Osteocyte (in vitro differentiated cells): ENCODE data around the gene NBEA. TPM values are rescaled to one million over a fixed set of nuclear protein-coding genes. Genes with fewer than 3 reads are reported as not detected.

ENCODE experiments used
- DNase-seq: peaks from one replicate; pipeline ENCODE4 v3.0.0; 2021; ENCODE audit warnings: mixed read lengths; ENCODE audit not compliant: unreplicated experiment; ENCODE audit errors: extremely low spot score
- H3K27ac Mint-ChIP-seq: one replicate; pipeline ENCODE4 v1.8.0; 2021; ENCODE audit warnings: mild to moderate bottlenecking, mixed read lengths; ENCODE audit not compliant: unreplicated experiment
- H3K27me3 Mint-ChIP-seq: one replicate; pipeline ENCODE4 v1.8.0; 2021; ENCODE audit warnings: mixed read lengths; ENCODE audit not compliant: unreplicated experiment
- H3K36me3 Mint-ChIP-seq: one replicate; pipeline ENCODE4 v1.8.0; 2021; ENCODE audit warnings: mixed read lengths; ENCODE audit not compliant: unreplicated experiment
- H3K4me1 Mint-ChIP-seq: one replicate; pipeline ENCODE4 v1.8.0; 2021; ENCODE audit warnings: mixed read lengths; ENCODE audit not compliant: unreplicated experiment
- H3K4me3 Mint-ChIP-seq: one replicate; pipeline ENCODE4 v1.8.0; 2021; ENCODE audit warnings: mild to moderate bottlenecking, moderate library complexity, mixed read lengths; ENCODE audit not compliant: unreplicated experiment
- H3K9me3 Mint-ChIP-seq: one replicate; pipeline ENCODE4 v1.8.0; 2021; ENCODE audit warnings: mixed read lengths; ENCODE audit not compliant: unreplicated experiment
- CTCF ChIP-seq: fragments of 200-600 bp; sonication (generic); IDR thresholded peaks from 2 replicates; pipeline ENCODE4 v1.5.0; 2021; ENCODE audit warnings: antibody characterized with exemption, mild to moderate bottlenecking, moderate library complexity
- total RNA-seq: library from RNA; stranded (reverse); gene quantifications from 2 replicates; pipeline ENCODE4 v1.2.1, GENCODE V29; 2021

The NBEA gene
- total RNA-seq, 1 donor from 2014 or later, result 10.9 TPM

- peak; percentile 51 for DNase-seq
- Mint-ChIP-seq H3K9me3 (peaks cover 4% of the 10 kb centered on the region), H3K27me3 (peaks cover 2% of the 10 kb centered on the region), H3K4me3 (no peak overlapping the region), H3K36me3 (no peaks in the 10 kb centered on the region), H3K27ac (no peak overlapping the region), H3K4me1 (no peaks in the 10 kb centered on the region)
- no peak for TF ChIP-seq CTCF
Measured at GRCh38 chr13:35681685-35682084, 739.6 kb downstream of the NBEA start.

- Mint-ChIP-seq H3K4me3 (no peak overlapping the region), H3K9me3 (no peaks in the 10 kb centered on the region), H3K27ac (no peak overlapping the region), H3K4me1 (peaks cover 2% of the 10 kb centered on the region), H3K27me3 (peaks cover 2% of the 10 kb centered on the region), H3K36me3 (no peaks in the 10 kb centered on the region)
- peak; percentile 56 for DNase-seq
- no peak for TF ChIP-seq CTCF
Measured at GRCh38 chr13:35684432-35684831, 742.4 kb downstream of the NBEA start.

- Mint-ChIP-seq H3K36me3 (no peaks in the 10 kb centered on the region), H3K4me1 (peaks cover 8% of the 10 kb centered on the region), H3K27me3 (peaks cover 2% of the 10 kb centered on the region), H3K4me3 (no peak overlapping the region), H3K27ac (no peak overlapping the region), H3K9me3 (no peaks in the 10 kb centered on the region)
- TF ChIP-seq CTCF, result no peak
- no peak for DNase-seq
Measured at GRCh38 chr13:35687336-35687735, 745.3 kb downstream of the NBEA start.

GRCh38 chr13:35690581-35691207 lies 748.6 kb downstream of the NBEA start:
- H3K4me3 Mint-ChIP-seq, result no peak overlapping the region
- no peak for DNase-seq
- H3K36me3 Mint-ChIP-seq, result no peaks in the 10 kb centered on the region
- no peak for TF ChIP-seq CTCF
- no peak overlapping the region for H3K27ac Mint-ChIP-seq
- H3K27me3 Mint-ChIP-seq, result no peaks in the 10 kb centered on the region
- H3K4me1 Mint-ChIP-seq, result peaks cover 26% of the 10 kb centered on the region
- H3K9me3 Mint-ChIP-seq, result no peaks in the 10 kb centered on the region

GRCh38 chr13:35693134-35693784 lies 751.2 kb downstream of the NBEA start:
- no peak for TF ChIP-seq CTCF
- no peaks in the 10 kb centered on the region for H3K9me3 Mint-ChIP-seq
- no peak for DNase-seq
- peaks cover 34% of the 10 kb centered on the region for H3K4me1 Mint-ChIP-seq
- no peaks in the 10 kb centered on the region for H3K27me3 Mint-ChIP-seq
- no peak overlapping the region for H3K4me3 Mint-ChIP-seq
- no peaks in the 10 kb centered on the region for H3K36me3 Mint-ChIP-seq
- peak overlapping the region; percentile 88 for H3K27ac Mint-ChIP-seq
